IMR-90 (cell line): ENCODE data around the gene BTRC. TPM values are rescaled to one million over a fixed set of nuclear protein-coding genes. Genes with fewer than 3 reads are reported as not detected.

Experiments used
- ATAC-seq: fragments of 200-7000 bp; cut with Tn5 transposase; 2 replicates; pipeline ENCODE4 v1.9.1; 2020; ENCODE audit warnings: low read depth, mild to moderate bottlenecking, moderate library complexity
- BruUV-seq: library from RNA; stranded (reverse); fragments of 400-500 nt; replicated peaks from 2 replicates; lab custom pipeline; 2021; lab: Mats Ljungman, UMichigan
- CTCF ChIA-PET: fragments of 300-600 bp; formaldehyde crosslinking; extraction: SDS; loops from one replicate; lab custom pipeline; 2021; ENCODE audit warnings: antibody characterized with exemption; lab: Yijun Ruan, JAX
- POLR2A ChIA-PET: fragments of 300-600 bp; sonication (Branson Sonifier 250); formaldehyde crosslinking; loops from one replicate; lab custom pipeline; 2022; ENCODE audit warnings: antibody characterized with exemption; ENCODE audit not compliant: unreplicated experiment; lab: Charles Lee
- DNase-seq: peaks from one replicate; pipeline ENCODE4 v3.0.0; 2013
- H2AFZ ChIP-seq: replicated peaks from 2 replicates; pipeline ENCODE3; 2013; ENCODE audit warnings: low read length, mild to moderate bottlenecking; ENCODE audit not compliant: poor library complexity
- H2AK5ac ChIP-seq: 2 replicates; pipeline ENCODE4 v1.6.1; 2013; ENCODE audit warnings: low read depth, low read length, inconsistent platforms
- H2AK9ac ChIP-seq: replicated peaks from 2 replicates; pipeline ENCODE3; 2013; ENCODE audit warnings: mild to moderate bottlenecking, low read depth, low read length, moderate library complexity; ENCODE audit not compliant: poor library complexity
- H2BK120ac ChIP-seq: 2 replicates; pipeline ENCODE4 v1.6.1; 2013; ENCODE audit warnings: low read depth, low read length, inconsistent platforms
- H2BK15ac ChIP-seq: 3 replicates; pipeline ENCODE4 v1.6.1; 2013; ENCODE audit warnings: low read depth, low read length, inconsistent platforms
- H2BK20ac ChIP-seq: 2 replicates; pipeline ENCODE4 v1.6.1; 2013; ENCODE audit warnings: low read depth, mild to moderate bottlenecking, inconsistent platforms, low read length, moderate library complexity
- H2BK5ac ChIP-seq: 2 replicates; pipeline ENCODE4 v1.6.1; 2013; ENCODE audit warnings: mild to moderate bottlenecking, low read depth, low read length, inconsistent platforms; ENCODE audit not compliant: poor library complexity, severe bottlenecking
- H3K14ac ChIP-seq: replicated peaks from 2 replicates; pipeline ENCODE4 v1.6.1; 2013; ENCODE audit warnings: low read depth, low read length, inconsistent platforms
- H3K18ac ChIP-seq: 2 replicates; pipeline ENCODE4 v1.6.1; 2013; ENCODE audit warnings: low read depth, low read length, control low read depth
- H3K23ac ChIP-seq: 2 replicates; pipeline ENCODE4 v1.6.1; 2013; ENCODE audit warnings: low read depth, low read length, inconsistent platforms
- H3K27ac ChIP-seq: 2 replicates; pipeline ENCODE4 v1.5.1; 2013; ENCODE audit warnings: mild to moderate bottlenecking, control low read depth, low read length; ENCODE audit not compliant: insufficient read depth
- H3K27me3 ChIP-seq: 2 replicates; pipeline ENCODE4 v1.6.1; 2013; ENCODE audit warnings: low read length; ENCODE audit not compliant: control insufficient read depth, insufficient read depth
- H3K36me3 ChIP-seq: 2 replicates; pipeline ENCODE4 v1.6.1; 2013; ENCODE audit warnings: low read length, mixed read lengths; ENCODE audit not compliant: control insufficient read depth, insufficient read depth
- H3K4ac ChIP-seq: 2 replicates; pipeline ENCODE4 v1.6.1; 2013; ENCODE audit warnings: low read depth, low read length, inconsistent platforms
- H3K4me1 ChIP-seq: 2 replicates; pipeline ENCODE4 v1.6.1; 2013; ENCODE audit warnings: low read length, mixed read lengths; ENCODE audit not compliant: control insufficient read depth, insufficient read depth
- H3K4me2 ChIP-seq: 2 replicates; pipeline ENCODE4 v1.6.1; 2013; ENCODE audit warnings: low read depth, mild to moderate bottlenecking, control low read depth, low read length, moderate library complexity
- H3K4me3 ChIP-seq: 2 replicates; pipeline ENCODE4 v1.5.1; 2013; ENCODE audit warnings: low read depth, mild to moderate bottlenecking, control low read depth, low read length, moderate library complexity; ENCODE audit not compliant: insufficient read depth
- H3K56ac ChIP-seq: 2 replicates; pipeline ENCODE4 v1.6.1; 2013; ENCODE audit warnings: low read length, inconsistent platforms; ENCODE audit not compliant: insufficient read depth; ENCODE audit errors: extremely low read depth
- H3K79me1 ChIP-seq, 2 experiments: 2 replicates each; pipeline ENCODE4 v1.6.1; 2013; ENCODE audit warnings: low read length in 2 of 2, inconsistent platforms in 1 of 2, low read depth in 1 of 2
- H3K9ac ChIP-seq: 2 replicates; pipeline ENCODE4 v1.6.1; 2013; ENCODE audit warnings: low read depth, low read length, control low read depth
- H3K9me1 ChIP-seq: 2 replicates; pipeline ENCODE4 v1.6.1; 2013; ENCODE audit warnings: low read length, inconsistent platforms; ENCODE audit not compliant: insufficient read depth
- H3K9me3 ChIP-seq: 2 replicates; pipeline ENCODE4 v1.6.1; 2013; ENCODE audit warnings: low read length; ENCODE audit not compliant: control insufficient read depth, insufficient read depth
- H4K20me1 ChIP-seq: 2 replicates; pipeline ENCODE4 v1.6.1; 2013; ENCODE audit warnings: low read length, inconsistent platforms; ENCODE audit not compliant: insufficient read depth
- H4K5ac ChIP-seq: 2 replicates; pipeline ENCODE4 v1.6.1; 2013; ENCODE audit warnings: mild to moderate bottlenecking, low read depth, low read length, control low read depth
- H4K8ac ChIP-seq, 2 experiments: 2 replicates each; pipeline ENCODE4 v1.6.1; 2013; ENCODE audit warnings: low read depth in 2 of 2, low read length in 2 of 2, control low read depth in 1 of 2, inconsistent platforms in 1 of 2
- H4K91ac ChIP-seq: 2 replicates; pipeline ENCODE4 v1.6.1; 2013; ENCODE audit warnings: low read depth, low read length, inconsistent platforms; ENCODE audit not compliant: insufficient read depth
- CTCF ChIP-seq: conservative IDR thresholded peaks from 2 replicates; pipeline ENCODE4 v1.5.1; 2012; ENCODE audit warnings: mild to moderate bottlenecking, low read depth, low read length, improper control_type of control experiment
- ELK1 ChIP-seq: fragments of 150-350 bp; IDR thresholded peaks from 2 replicates; pipeline ENCODE4 v1.6.1; 2016; ENCODE audit warnings: low read depth, mild to moderate bottlenecking, low read length, moderate library complexity, borderline replicate concordance
- MAFK ChIP-seq: IDR thresholded peaks from 2 replicates; pipeline ENCODE4 v1.6.1; 2012; ENCODE audit warnings: low read depth, low read length, improper control_type of control experiment
- MAZ ChIP-seq: IDR thresholded peaks from 2 replicates; pipeline ENCODE4 v1.6.1; 2012; ENCODE audit warnings: low read depth, mild to moderate bottlenecking, low read length, improper control_type of control experiment, moderate library complexity, borderline replicate concordance
- MXI1 ChIP-seq: IDR thresholded peaks from 2 replicates; pipeline ENCODE4 v1.6.1; 2012; ENCODE audit warnings: low read depth, mild to moderate bottlenecking, low read length, moderate library complexity, borderline replicate concordance
- RCOR1 ChIP-seq: IDR thresholded peaks from 2 replicates; pipeline ENCODE4 v1.6.1; 2012; ENCODE audit warnings: mild to moderate bottlenecking, low read length, improper control_type of control experiment; ENCODE audit not compliant: insufficient replicate concordance
- RFX5 ChIP-seq: IDR thresholded peaks from 2 replicates; pipeline ENCODE4 v1.8.0; 2012; ENCODE audit warnings: low read depth, mild to moderate bottlenecking, low read length, moderate library complexity
- SMC3 ChIP-seq: fragments of 150-350 bp; IDR thresholded peaks from 2 replicates; pipeline ENCODE4 v1.6.1; 2016; ENCODE audit warnings: low read depth, mild to moderate bottlenecking, antibody characterized with exemption, low read length, moderate library complexity
- WGBS, 2 experiments: methylation state at CpG; one replicate each; pipeline versions ENCODE4 v1.1.5 to v1.1.7; 2013; ENCODE audit warnings: missing lambda C conversion rate in 2 of 2; ENCODE audit not compliant: insufficient read length in 1 of 2; ENCODE audit errors: extremely low coverage in 2 of 2; 5-methylcytosine and 5-hydroxymethylcytosine counted together
- dilution Hi-C: fragments of 300-500 bp; cut with HindIII; formaldehyde crosslinking; loops from one replicate; pipeline ENCODE4 v1.14.3; 2018; ENCODE audit warnings: low sequenced_read_pairs; ENCODE audit not compliant: unreplicated experiment
- in situ Hi-C: fragments of 300-500 bp; cut with MboI; formaldehyde crosslinking; loops from 3 replicates; pipeline ENCODE4 v1.14.3; 2019; ENCODE audit warnings: low sequenced_read_pairs, inconsistent platforms, mixed read lengths
- intact Hi-C: fragments of 100-400 bp; cut with micrococcal nuclease; formaldehyde crosslinking; loops from 2 replicates; pipeline ENCODE4 v1.10.0; 2022
- polyA plus RNA-seq, 3 experiments: library from polyadenylated mRNA; depleted of rRNA; stranded (reverse); fragments of >200 nt; gene quantifications; 2 replicates each; pipeline ENCODE4 v1.2.3, GENCODE V29; 2012; ENCODE audit warnings: low replicate concordance in 1 of 3
- total RNA-seq: library from RNA; depleted of rRNA; stranded (reverse); fragments of >200 nt; gene quantifications from 2 replicates; pipeline ENCODE4 v1.2.3, GENCODE V29; 2012

Gene BTRC
- total and polyA plus RNA-seq, 2 of the 4 experiments (the other 2 are of a cell fraction) = 7.7 to 8.4 TPM

GRCh38 chr10:101394524-101395133 is 40.7 kb downstream of the BTRC start:
- Histone ChIP-seq H3K27me3 (no peaks in the 10 kb centered on the region), H3K36me3 (no peaks in the 10 kb centered on the region), H3K79me1 (peaks cover 23 to 41% of the 10 kb centered on the region in 2 experiments), H3K4me3 (no peak overlapping the region), H3K4me2 (no peak overlapping the region), H3K9ac (no peak overlapping the region), H4K5ac (no peak overlapping the region), H4K91ac (no peak overlapping the region), H3K9me3 (no peaks in the 10 kb centered on the region), H3K4ac (no peak overlapping the region), H4K8ac (no peak overlapping the region), H3K4me1 (no peaks in the 10 kb centered on the region), H2BK5ac (no peak overlapping the region), H2AFZ (no peak overlapping the region), H2BK15ac (no peak overlapping the region), H2BK20ac (no peak overlapping the region), H2AK5ac (no peak overlapping the region), H2AK9ac (no peak overlapping the region), H3K56ac (no peak overlapping the region), H3K18ac (no peak overlapping the region), H4K20me1 (peaks cover 25% of the 10 kb centered on the region; the same call in 1 of the 2 replicates), H3K23ac (no peak overlapping the region), H3K14ac (no peak overlapping the region), H3K27ac (no peak overlapping the region), H2BK120ac (no peak overlapping the region), H3K9me1 (peaks cover 5% of the 10 kb centered on the region; the same call in 1 of the 2 replicates)
- intact Hi-C loops = no loop called here
- DNase-seq = no peak
- no CpG with 5 or more reads among the region's 5 CpGs for WGBS, 2 experiments
- dilution Hi-C loops = no loop called here
- TF ChIP-seq MAFK (no peak), ELK1 (no peak), SMC3 (no peak), RFX5 (no peak), MAZ (no peak), RCOR1 (no peak), MXI1 (no peak), CTCF (no peak)
- no peak for ATAC-seq
- no TSS peak for BruUV-seq
- in situ Hi-C loops = no loop called here
- CTCF ChIA-PET = no interaction called here
- POLR2A ChIA-PET = no interaction called here
